Endothelial cell of umbilical vein (primary cell): ENCODE measurements around the gene HSPB8. TPM values are rescaled to one million over a fixed set of nuclear protein-coding genes. Genes with fewer than 3 reads are reported as not detected.

Experiments
- BruUV-seq: library from RNA; stranded (reverse); fragments of 400-500 nt; replicated peaks from 2 replicates; lab custom pipeline; 2021; lab: Mats Ljungman, UMichigan
- CTCF ChIA-PET: fragments of 300-600, 350-600 bp; sonication (Branson Sonifier 250); formaldehyde crosslinking; loops from one replicate; lab custom pipeline; 2021; ENCODE audit warnings: antibody characterized with exemption, inconsistent platforms; lab: Charles Lee
- POLR2A ChIA-PET: fragments of 300-600, 350-600 bp; sonication (Branson Sonifier 250); formaldehyde crosslinking; loops from one replicate; lab custom pipeline; 2021; ENCODE audit warnings: antibody characterized with exemption, inconsistent platforms; lab: Charles Lee
- DNase-seq: peaks from one replicate; pipeline ENCODE4 v3.0.0-alpha.2; 2011; ENCODE audit warnings: low read depth, low spot score
- FAIRE-seq: peaks from 2 replicates; lab custom pipeline; 2011; peaks lifted over from hg19 to GRCh38; lab: Jason Lieb, UNC
- H2AFZ ChIP-seq: 2 replicates; pipeline ENCODE4 v1.6.0; 2012; ENCODE audit warnings: low read depth, low read length, control low read depth, inconsistent platforms
- H3K27ac ChIP-seq: 2 replicates; pipeline ENCODE4 v1.5.1; 2011; ENCODE audit warnings: low read depth, mild to moderate bottlenecking, control low read depth, low read length, moderate library complexity; ENCODE audit not compliant: insufficient read depth
- H3K27me3 ChIP-seq, 2 experiments: 2 replicates each; pipeline versions ENCODE4 v1.6.0 to v1.6.1; 2011; ENCODE audit warnings: low read length in 2 of 2, mixed read lengths in 1 of 2; ENCODE audit not compliant: control insufficient read depth in 2 of 2, insufficient read depth in 2 of 2
- H3K36me3 ChIP-seq, 2 experiments: 2 replicates in 1 of 2; 3 replicates in 1 of 2; pipeline ENCODE4 v1.5.1; 2011; ENCODE audit warnings: low read length in 2 of 2, mild to moderate bottlenecking in 1 of 2, moderate library complexity in 1 of 2; ENCODE audit not compliant: control insufficient read depth in 2 of 2, insufficient read depth in 2 of 2; ENCODE audit errors: extremely low read depth in 1 of 2
- H3K4me1 ChIP-seq: 3 replicates; pipeline ENCODE4 v1.5.1; 2011; ENCODE audit warnings: mild to moderate bottlenecking, low read length; ENCODE audit not compliant: control insufficient read depth, insufficient read depth; ENCODE audit errors: extremely low read depth
- H3K4me2 ChIP-seq: 2 replicates; pipeline ENCODE4 v1.6.1; 2011; ENCODE audit warnings: low read length, control low read depth, mixed read lengths; ENCODE audit not compliant: insufficient read depth
- H3K4me3 ChIP-seq, 3 experiments: fragments of 200-600 bp in 1 of 3; sonication (generic), shearing (Covaris generic) in 1 of 3; replicated peaks in 1 of 3; 2 replicates each; pipeline ENCODE4 v1.5.1; 2011 to 2016; ENCODE audit warnings: control low read depth in 3 of 3, low read length in 3 of 3, mild to moderate bottlenecking in 2 of 3, inconsistent platforms in 1 of 3, low read depth in 1 of 3, moderate library complexity in 1 of 3; ENCODE audit not compliant: insufficient read depth in 1 of 3
- H3K79me2 ChIP-seq: 2 replicates; pipeline ENCODE4 v1.6.0; 2012; ENCODE audit warnings: low read length, inconsistent platforms; ENCODE audit not compliant: control insufficient read depth, insufficient read depth
- H3K9ac ChIP-seq: replicated peaks from 2 replicates; pipeline ENCODE3; 2011; ENCODE audit warnings: low read length, control low read depth; ENCODE audit not compliant: insufficient read depth; ENCODE audit errors: extremely low read depth
- H3K9me1 ChIP-seq: replicated peaks from 3 replicates; pipeline ENCODE4 v1.6.0; 2011; ENCODE audit warnings: mild to moderate bottlenecking, low read length; ENCODE audit not compliant: control insufficient read depth, insufficient read depth; ENCODE audit errors: extremely low read depth
- H3K9me3 ChIP-seq: replicated peaks from 2 replicates; pipeline ENCODE4 v1.5.1; 2012; ENCODE audit warnings: low read length, inconsistent platforms; ENCODE audit not compliant: control insufficient read depth, insufficient read depth
- H4K20me1 ChIP-seq: replicated peaks from 2 replicates; pipeline ENCODE3; 2011; ENCODE audit warnings: mild to moderate bottlenecking, low read length; ENCODE audit not compliant: control insufficient read depth, insufficient read depth; ENCODE audit errors: extremely low read depth
- EZH2 ChIP-seq: IDR thresholded peaks from 2 replicates; pipeline ENCODE4 v1.6.1; 2012; ENCODE audit warnings: borderline replicate concordance, low read depth, mild to moderate bottlenecking, moderate library complexity, low read length, inconsistent platforms; ENCODE audit not compliant: severe bottlenecking
- FOS ChIP-seq: IDR thresholded peaks from 2 replicates; pipeline ENCODE4 v1.6.1; 2011; ENCODE audit warnings: mild to moderate bottlenecking, low read length, moderate library complexity, borderline replicate concordance; ENCODE audit not compliant: insufficient read depth
- GATA2 ChIP-seq: IDR thresholded peaks from 2 replicates; pipeline ENCODE4 v1.7.0; 2011; ENCODE audit warnings: low read depth, mild to moderate bottlenecking, moderate library complexity, mixed read lengths, low read length; ENCODE audit not compliant: insufficient read length, insufficient read depth
- JUN ChIP-seq: IDR thresholded peaks from 2 replicates; pipeline ENCODE4 v1.6.1; 2011; ENCODE audit warnings: borderline replicate concordance, low read depth; ENCODE audit not compliant: insufficient read length, insufficient read depth
- MYC ChIP-seq: IDR thresholded peaks from one replicate; pipeline ENCODE4 v1.6.1; 2011; ENCODE audit warnings: mild to moderate bottlenecking, low read depth, low read length
- POLR2A ChIP-seq: IDR thresholded peaks from 2 replicates; pipeline ENCODE4 v1.6.1; 2012; ENCODE audit warnings: low read depth, mild to moderate bottlenecking, control low read depth, low read length
- POLR2AphosphoS5 ChIP-seq: IDR thresholded peaks from 2 replicates; pipeline ENCODE4 v1.6.1; 2012; ENCODE audit warnings: low read depth, mild to moderate bottlenecking, control low read depth, low read length, moderate library complexity; ENCODE audit not compliant: insufficient read depth
- dilution Hi-C: fragments of 300-500 bp; cut with MboI; formaldehyde crosslinking; loops from one replicate; pipeline ENCODE4 v1.15.0; 2019; ENCODE audit warnings: low sequenced_read_pairs; ENCODE audit not compliant: extremely low pct_ligation_motif_present
- intact Hi-C: fragments of 100-400 bp; cut with micrococcal nuclease; formaldehyde crosslinking; loops from one replicate; pipeline ENCODE4 v1.10.0; 2022
- polyA plus RNA-seq, 4 experiments: library from polyadenylated mRNA; depleted of rRNA in 3 of 4; stranded (reverse) in 3 of 4; unstranded in 1 of 4; fragments of >200 nt; gene quantifications; 2 replicates each; pipeline versions ENCODE4 v1.2.1 to v1.2.3, GENCODE V29; 2011 to 2012; ENCODE audit warnings: missing spikeins in 1 of 4
- total RNA-seq: library from RNA; stranded (reverse); gene quantifications from 2 replicates; pipeline ENCODE4 v1.2.3, GENCODE V29; 2021
- TF ChIP-seq, protein P1 (sequence below): IDR thresholded peaks from 2 replicates; pipeline ENCODE4 v1.6.1; 2011; ENCODE audit not compliant: insufficient read depth, insufficient read length
- TF ChIP-seq, protein P2 (sequence below), 2 donors: IDR thresholded peaks; 1 replicate in 1 of 2; 2 replicates in 1 of 2; pipeline ENCODE4 v1.5.1; 2011; ENCODE audit warnings: low read length in 2 of 2, mild to moderate bottlenecking in 2 of 2, moderate library complexity in 2 of 2, control low read depth in 1 of 2, inconsistent platforms in 1 of 2, low read depth in 1 of 2; ENCODE audit not compliant: insufficient read depth in 1 of 2; ENCODE audit errors: extremely low read depth in 1 of 2

HSPB8 gene
- total and polyA plus RNA-seq, 2 donors (not counting 3 experiments of a cell fraction or from before 2014, with no cell fraction given), result 10.8 to 14.7 TPM

DNA sequence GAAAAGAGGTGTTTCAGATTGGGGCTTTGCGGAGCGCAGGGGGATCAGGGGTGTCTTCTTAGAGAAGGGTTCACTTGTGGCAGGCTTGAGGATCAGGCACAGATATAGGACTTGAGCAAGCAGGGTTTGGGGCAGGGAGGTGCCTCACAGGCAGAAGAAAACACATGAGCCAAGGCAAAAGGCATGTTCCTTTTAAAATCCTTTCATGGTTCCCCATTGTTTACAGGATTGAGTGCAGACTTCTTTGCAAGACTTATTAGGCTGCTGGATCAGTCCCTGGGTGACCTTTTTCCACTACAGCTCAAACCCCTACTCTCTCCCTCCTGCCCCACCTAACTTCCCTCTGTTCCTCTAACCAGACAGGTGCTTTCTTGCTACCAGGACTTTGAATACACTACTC is 19.7 kb downstream of the HSPB8 start:
- FAIRE-seq, result no peak
- no peak for DNase-seq
- TF ChIP-seq, protein P1, sequence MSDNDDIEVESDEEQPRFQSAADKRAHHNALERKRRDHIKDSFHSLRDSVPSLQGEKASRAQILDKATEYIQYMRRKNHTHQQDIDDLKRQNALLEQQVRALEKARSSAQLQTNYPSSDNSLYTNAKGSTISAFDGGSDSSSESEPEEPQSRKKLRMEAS, result no peak
- no peak for TF ChIP-seq EZH2
- no peak for TF ChIP-seq POLR2AphosphoS5
- no peak for TF ChIP-seq FOS
- no peak for TF ChIP-seq GATA2
- no peak for TF ChIP-seq POLR2A
- TF ChIP-seq, protein P2, sequence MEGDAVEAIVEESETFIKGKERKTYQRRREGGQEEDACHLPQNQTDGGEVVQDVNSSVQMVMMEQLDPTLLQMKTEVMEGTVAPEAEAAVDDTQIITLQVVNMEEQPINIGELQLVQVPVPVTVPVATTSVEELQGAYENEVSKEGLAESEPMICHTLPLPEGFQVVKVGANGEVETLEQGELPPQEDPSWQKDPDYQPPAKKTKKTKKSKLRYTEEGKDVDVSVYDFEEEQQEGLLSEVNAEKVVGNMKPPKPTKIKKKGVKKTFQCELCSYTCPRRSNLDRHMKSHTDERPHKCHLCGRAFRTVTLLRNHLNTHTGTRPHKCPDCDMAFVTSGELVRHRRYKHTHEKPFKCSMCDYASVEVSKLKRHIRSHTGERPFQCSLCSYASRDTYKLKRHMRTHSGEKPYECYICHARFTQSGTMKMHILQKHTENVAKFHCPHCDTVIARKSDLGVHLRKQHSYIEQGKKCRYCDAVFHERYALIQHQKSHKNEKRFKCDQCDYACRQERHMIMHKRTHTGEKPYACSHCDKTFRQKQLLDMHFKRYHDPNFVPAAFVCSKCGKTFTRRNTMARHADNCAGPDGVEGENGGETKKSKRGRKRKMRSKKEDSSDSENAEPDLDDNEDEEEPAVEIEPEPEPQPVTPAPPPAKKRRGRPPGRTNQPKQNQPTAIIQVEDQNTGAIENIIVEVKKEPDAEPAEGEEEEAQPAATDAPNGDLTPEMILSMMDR (IDR thresholded peaks at IDR 0.05; ENCODE audit: extremely low read depth in 1 of 2, insufficient read depth in 1 of 2, low read depth in 1 of 2, low read length in 2 of 2), result no peak
- no peak for TF ChIP-seq MYC
- TF ChIP-seq JUN, result no peak
- dilution Hi-C loops, result no loop called here
- no peaks in the 10 kb centered on the region for H3K79me2 ChIP-seq
- intact Hi-C loops, result no loop called here
- no TSS peak for BruUV-seq
- H4K20me1 ChIP-seq, result no peaks in the 10 kb centered on the region
- H3K4me1 ChIP-seq, result no peaks in the 10 kb centered on the region
- peaks cover 2 to 4% of the 10 kb centered on the region in 2 experiments for H3K36me3 ChIP-seq
- H3K9me1 ChIP-seq, result no peaks in the 10 kb centered on the region
- H3K27me3 ChIP-seq, result no peaks in the 10 kb centered on the region
- ChIA-PET CTCF (interaction anchor here (0.9 kb wide), 1 partner anchor 19 kb away, joined by 3 read pairs; the partner anchor contains the start of gene HSPB8), POLR2A (no interaction called here)
- no peak overlapping the region for H3K4me3 ChIP-seq
- H3K9me3 ChIP-seq, result no peaks in the 10 kb centered on the region
- no peak overlapping the region for H3K4me2 ChIP-seq
- no peak overlapping the region for H3K9ac ChIP-seq
- H2AFZ ChIP-seq, result no peak overlapping the region
- no peak overlapping the region for H3K27ac ChIP-seq
